22Rv1 (cell line): ENCODE results near the gene BARX1.

ENCODE experiments used
- ZFX ChIP-seq: fragments of 450-650 bp; IDR thresholded peaks from 2 replicates; pipeline ENCODE4 v1.6.1; 2017; ENCODE audit warnings: antibody characterized with exemption, borderline replicate concordance
- TF ChIP-seq, protein P1 (sequence below): fragments of 450-650 bp; IDR thresholded peaks from 2 replicates; pipeline ENCODE4 v1.5.1; 2017; ENCODE audit warnings: mild to moderate bottlenecking

DNA sequence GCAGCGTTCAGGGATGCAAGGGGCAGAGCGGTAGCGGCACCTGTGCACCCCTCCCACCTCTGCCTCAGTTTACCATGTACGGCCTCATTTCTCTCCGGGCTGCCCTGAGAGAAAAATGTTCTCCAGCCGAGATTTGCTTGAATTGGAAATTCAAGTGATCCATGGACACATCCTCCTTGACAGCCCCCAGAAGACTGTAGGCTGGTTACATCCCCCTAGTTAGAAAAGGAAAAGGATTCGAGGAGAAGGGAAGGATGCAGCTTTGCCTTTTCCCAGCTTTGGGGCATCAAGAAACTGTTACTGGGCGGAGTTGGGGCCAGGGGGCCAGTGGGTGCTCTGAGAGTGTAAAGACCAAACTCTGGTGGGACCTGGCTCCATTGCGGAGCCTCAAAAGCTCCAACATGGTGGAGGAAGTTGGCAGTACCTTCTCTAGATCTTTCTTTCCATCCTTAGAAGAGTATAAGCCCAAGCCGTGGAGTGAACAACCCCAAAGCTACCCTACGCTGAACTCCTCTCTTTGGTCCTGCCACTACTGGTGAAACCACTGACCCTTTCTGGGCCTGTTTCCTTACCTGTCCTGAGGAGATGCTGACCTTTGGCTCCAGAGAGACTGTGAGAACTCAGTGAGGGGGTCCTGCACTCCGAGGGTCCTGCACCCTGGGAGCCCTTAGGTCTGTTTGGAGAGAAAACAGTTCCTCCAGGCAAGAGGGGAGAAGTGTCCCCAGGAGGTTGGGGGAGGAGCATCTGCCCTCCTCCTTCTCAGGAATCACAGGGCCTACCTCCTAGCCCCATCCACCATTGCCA, 1.0 kb upstream of the BARX1 start:
- TF ChIP-seq, protein P1, sequence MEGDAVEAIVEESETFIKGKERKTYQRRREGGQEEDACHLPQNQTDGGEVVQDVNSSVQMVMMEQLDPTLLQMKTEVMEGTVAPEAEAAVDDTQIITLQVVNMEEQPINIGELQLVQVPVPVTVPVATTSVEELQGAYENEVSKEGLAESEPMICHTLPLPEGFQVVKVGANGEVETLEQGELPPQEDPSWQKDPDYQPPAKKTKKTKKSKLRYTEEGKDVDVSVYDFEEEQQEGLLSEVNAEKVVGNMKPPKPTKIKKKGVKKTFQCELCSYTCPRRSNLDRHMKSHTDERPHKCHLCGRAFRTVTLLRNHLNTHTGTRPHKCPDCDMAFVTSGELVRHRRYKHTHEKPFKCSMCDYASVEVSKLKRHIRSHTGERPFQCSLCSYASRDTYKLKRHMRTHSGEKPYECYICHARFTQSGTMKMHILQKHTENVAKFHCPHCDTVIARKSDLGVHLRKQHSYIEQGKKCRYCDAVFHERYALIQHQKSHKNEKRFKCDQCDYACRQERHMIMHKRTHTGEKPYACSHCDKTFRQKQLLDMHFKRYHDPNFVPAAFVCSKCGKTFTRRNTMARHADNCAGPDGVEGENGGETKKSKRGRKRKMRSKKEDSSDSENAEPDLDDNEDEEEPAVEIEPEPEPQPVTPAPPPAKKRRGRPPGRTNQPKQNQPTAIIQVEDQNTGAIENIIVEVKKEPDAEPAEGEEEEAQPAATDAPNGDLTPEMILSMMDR: no peak
- TF ChIP-seq ZFX: no peak
